Ascending aorta (tissue), 2 donors: ENCODE measurements around the gene TMEM30A. TPM values are rescaled to one million over a fixed set of nuclear protein-coding genes. Genes with fewer than 3 reads are reported as not detected.
A peak's percentile ranks its signal among the peaks of the same experiment; 100 is the strongest.

Experiments
- DNase-seq, 2 donors: peaks; one replicate each; pipeline ENCODE4 v3.0.0-alpha.2; 2019; ENCODE audit warnings: low spot score in 2 of 2
- H3K27ac ChIP-seq, 2 donors: fragments of 200-600 bp; sonication (generic); one replicate each; pipeline ENCODE4 v1.5.1; 2016 to 2017; ENCODE audit warnings: mild to moderate bottlenecking in 1 of 2
- H3K27me3 ChIP-seq: fragments of 200-600 bp; sonication (generic); one replicate; pipeline ENCODE4 v1.5.1; 2017
- H3K36me3 ChIP-seq, 2 donors: fragments of 200-600 bp; sonication (generic); one replicate each; pipeline ENCODE4 v1.5.1; 2016
- H3K4me1 ChIP-seq, 2 donors: fragments of 200-600 bp; sonication (generic); one replicate each; pipeline ENCODE4 v1.5.1; 2016 to 2017; ENCODE audit warnings: mild to moderate bottlenecking in 1 of 2
- H3K4me3 ChIP-seq, 2 donors: fragments of 200-600 bp; sonication (generic); one replicate each; pipeline ENCODE4 v1.5.1; 2016 to 2017; ENCODE audit warnings: mild to moderate bottlenecking in 1 of 2
- H3K9me3 ChIP-seq, 2 donors: fragments of 200-600 bp; sonication (generic); one replicate each; pipeline ENCODE4 v1.5.1; 2016
- CTCF ChIP-seq, 3 experiments: fragments of 200-600 bp in 2 of 3; fragments of 450-650 bp in 1 of 3; sonication (generic) in 2 of 3; IDR thresholded peaks; one replicate each; pipeline ENCODE4 v1.5.1; 2016 to 2019; ENCODE audit warnings: antibody characterized with exemption in 3 of 3, mild to moderate bottlenecking in 1 of 3, moderate library complexity in 1 of 3
- intact Hi-C: fragments of 100-400 bp; cut with DNase I; formaldehyde crosslinking; loops from one replicate; pipeline ENCODE4 v1.15.1; 2023
- total RNA-seq: library from RNA; depleted of rRNA; stranded (reverse); fragments of >200 nt; gene quantifications from one replicate; pipeline ENCODE4 v1.1.0, GENCODE V29; 2016

Gene TMEM30A
- total RNA-seq, 1 donor from 2014 or later, result 54.8 TPM

DNA sequence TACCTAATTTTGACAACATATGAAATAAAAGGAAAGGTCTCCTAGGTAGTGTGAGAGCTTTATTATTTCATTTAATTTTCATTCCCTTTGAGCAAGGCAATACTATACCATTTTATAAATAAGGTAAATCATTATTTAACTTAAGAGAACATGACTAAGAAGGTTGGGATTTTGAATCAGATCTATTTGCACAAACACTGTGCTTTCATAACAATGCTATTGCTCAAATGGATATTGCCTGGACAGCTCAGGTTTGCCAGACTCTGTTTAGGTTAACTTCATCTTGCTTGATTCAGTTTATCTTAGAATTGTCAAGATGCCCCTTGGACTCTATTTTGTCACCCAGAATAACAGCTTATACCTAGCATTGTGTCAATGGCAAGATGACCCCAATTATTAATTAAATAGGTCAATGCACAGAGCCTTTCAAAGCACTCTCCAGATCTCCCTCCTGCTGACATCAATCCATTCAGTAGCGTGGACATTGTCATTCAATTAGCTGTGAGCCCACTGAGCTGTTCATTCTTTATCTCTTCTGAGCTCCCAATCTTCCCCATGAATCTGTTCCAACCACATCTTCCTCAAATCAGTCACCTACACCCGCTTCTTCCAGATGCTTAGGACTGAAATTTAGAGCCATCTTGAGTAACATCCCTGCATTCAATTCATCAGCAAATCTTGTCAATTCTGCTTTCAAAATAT, 42.1 kb upstream of the TMEM30A start:
- Histone ChIP-seq H3K9me3 (no peaks in the 10 kb centered on the region), H3K27ac (no peak overlapping the region), H3K36me3 (peaks cover 0 to 6% of the 10 kb centered on the region in 2 donors), H3K27me3 (no peaks in the 10 kb centered on the region), H3K4me1 (no peaks in the 10 kb centered on the region), H3K4me3 (no peak overlapping the region)
- no peak for TF ChIP-seq CTCF (IDR thresholded peaks at IDR 0.05)
- intact Hi-C loops, result no loop called here
- no peak for DNase-seq

GRCh38 chr6:75318900-75319299, 34.3 kb upstream of the TMEM30A start:
- no peak overlapping the region for H3K27ac ChIP-seq
- intact Hi-C loops, result no loop called here
- no peak for DNase-seq
- H3K4me3 ChIP-seq, result no peak overlapping the region
- H3K4me1 ChIP-seq, result peaks cover 0 to 16% of the 10 kb centered on the region in 2 donors
- peaks cover 0 to 6% of the 10 kb centered on the region in 2 donors for H3K36me3 ChIP-seq
- no peaks in the 10 kb centered on the region for H3K9me3 ChIP-seq
- TF ChIP-seq CTCF (IDR thresholded peaks at IDR 0.05), result no peak
- no peaks in the 10 kb centered on the region for H3K27me3 ChIP-seq

DNA sequence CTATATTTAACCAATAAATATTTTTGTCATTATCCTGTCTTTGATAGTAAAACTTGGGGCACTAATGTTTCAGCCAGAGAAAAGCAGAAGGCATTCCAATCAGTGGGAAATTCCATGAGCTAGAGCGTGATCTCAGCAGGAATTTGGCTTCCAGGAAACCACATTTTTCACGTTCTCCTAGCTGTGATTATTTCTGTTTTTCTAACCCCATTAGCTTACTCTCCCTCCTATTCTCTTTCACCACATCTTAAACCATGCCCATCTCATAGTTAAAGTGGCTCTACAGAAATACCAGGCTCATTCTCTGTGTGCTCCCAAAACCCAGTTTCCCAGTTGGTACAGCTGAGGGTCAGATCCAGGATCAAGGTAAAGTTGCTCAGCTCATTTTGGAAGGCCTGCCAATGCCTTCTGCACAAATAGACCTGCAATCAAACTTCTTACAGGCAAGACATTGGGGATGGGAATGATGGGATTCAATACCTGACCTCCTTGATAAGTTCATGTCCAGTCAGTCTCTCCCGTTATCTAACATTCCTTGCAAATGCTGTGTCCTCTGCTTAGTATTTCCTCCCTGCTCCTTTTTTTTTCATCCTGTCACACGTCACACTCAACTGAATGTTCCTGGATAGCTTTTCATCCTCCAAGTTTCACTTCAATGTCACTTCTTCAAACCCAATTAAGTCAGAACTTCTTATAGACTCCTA, 33.1 kb upstream of the TMEM30A start:
- no peak for TF ChIP-seq CTCF (IDR thresholded peaks at IDR 0.05)
- no peak overlapping the region for H3K4me3 ChIP-seq
- H3K27ac ChIP-seq, result peak overlapping the region; percentile 50 to 64
- no peaks in the 10 kb centered on the region for H3K27me3 ChIP-seq
- H3K4me1 ChIP-seq, result peaks cover 0 to 16% of the 10 kb centered on the region in 2 donors
- no peaks in the 10 kb centered on the region for H3K9me3 ChIP-seq
- DNase-seq, result no peak
- H3K36me3 ChIP-seq, result peaks cover 0 to 4% of the 10 kb centered on the region in 2 donors
- intact Hi-C loops, result loop anchor here (2.0 kb wide), 1 partner anchor 17 kb away; no protein-coding TSS in a partner anchor

GRCh38 chr6:75315978-75316377, 31.4 kb upstream of the TMEM30A start:
- no peak for TF ChIP-seq CTCF (IDR thresholded peaks at IDR 0.05)
- Histone ChIP-seq H3K4me1 (peaks cover 0 to 16% of the 10 kb centered on the region in 2 donors), H3K9me3 (no peaks in the 10 kb centered on the region), H3K4me3 (no peak overlapping the region), H3K36me3 (no peaks in the 10 kb centered on the region), H3K27ac (no peak overlapping the region), H3K27me3 (no peaks in the 10 kb centered on the region)
- intact Hi-C loops, result loop anchor here (2.0 kb wide), 1 partner anchor 19 kb away; no protein-coding TSS in a partner anchor
- no peak for DNase-seq

DNA sequence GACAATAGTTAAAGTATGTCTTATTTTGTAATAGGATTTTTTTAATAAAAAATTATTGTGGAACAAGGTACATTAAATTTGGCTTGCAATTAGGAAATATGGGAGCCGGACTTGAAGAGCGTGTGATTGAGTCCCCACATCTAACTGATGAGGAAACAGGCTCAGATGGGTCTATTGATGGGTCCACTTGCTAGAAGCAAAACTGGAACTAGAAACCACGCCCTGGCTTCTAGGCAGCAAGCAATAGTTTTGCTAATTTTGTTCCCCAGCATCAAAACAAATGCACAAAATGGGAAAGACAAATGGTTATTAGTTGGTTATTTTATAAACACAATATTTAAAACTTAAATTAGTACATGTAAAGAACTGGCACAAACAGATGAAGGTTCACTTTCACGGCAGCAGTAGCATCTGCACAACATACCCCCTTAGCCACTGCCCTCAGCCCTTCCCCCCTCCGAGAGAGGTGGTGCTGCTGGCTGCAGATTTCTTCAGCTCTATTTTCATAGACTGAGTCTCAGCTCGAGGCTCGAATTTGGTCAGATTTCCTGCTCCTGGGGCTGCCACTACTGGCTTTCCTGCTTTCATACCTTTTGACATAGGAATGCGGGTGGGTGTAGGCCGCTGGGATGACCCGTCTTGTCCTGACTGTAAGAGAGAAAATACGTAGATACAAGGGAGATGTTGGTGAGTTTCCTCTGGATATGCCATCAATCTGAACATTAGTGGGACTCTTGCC, 23.8 kb upstream of the TMEM30A start:
- H3K27me3 ChIP-seq, result no peaks in the 10 kb centered on the region
- H3K9me3 ChIP-seq, result no peaks in the 10 kb centered on the region
- no peak overlapping the region for H3K4me3 ChIP-seq
- no peaks in the 10 kb centered on the region for H3K36me3 ChIP-seq
- H3K4me1 ChIP-seq, result no peaks in the 10 kb centered on the region
- no peak overlapping the region for H3K27ac ChIP-seq
- no peak for DNase-seq
- intact Hi-C loops, result loop anchor here (5.0 kb wide), 1 partner anchor 39 kb away; no protein-coding TSS in a partner anchor
- no peak for TF ChIP-seq CTCF (IDR thresholded peaks at IDR 0.05)
